ENCODE data around the gene LRATD1.
"Not testable (repeated sequence)": the region's sequence is repeated elsewhere in the genome, so short reads cannot be mapped to it uniquely, and the experiment has no call there.

LRATD1 gene, protein sequence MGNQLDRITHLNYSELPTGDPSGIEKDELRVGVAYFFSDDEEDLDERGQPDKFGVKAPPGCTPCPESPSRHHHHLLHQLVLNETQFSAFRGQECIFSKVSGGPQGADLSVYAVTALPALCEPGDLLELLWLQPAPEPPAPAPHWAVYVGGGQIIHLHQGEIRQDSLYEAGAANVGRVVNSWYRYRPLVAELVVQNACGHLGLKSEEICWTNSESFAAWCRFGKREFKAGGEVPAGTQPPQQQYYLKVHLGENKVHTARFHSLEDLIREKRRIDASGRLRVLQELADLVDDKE
- total RNA-seq: 0 to 2.5 (median 0) reads per million in 17 experiments

DNA sequence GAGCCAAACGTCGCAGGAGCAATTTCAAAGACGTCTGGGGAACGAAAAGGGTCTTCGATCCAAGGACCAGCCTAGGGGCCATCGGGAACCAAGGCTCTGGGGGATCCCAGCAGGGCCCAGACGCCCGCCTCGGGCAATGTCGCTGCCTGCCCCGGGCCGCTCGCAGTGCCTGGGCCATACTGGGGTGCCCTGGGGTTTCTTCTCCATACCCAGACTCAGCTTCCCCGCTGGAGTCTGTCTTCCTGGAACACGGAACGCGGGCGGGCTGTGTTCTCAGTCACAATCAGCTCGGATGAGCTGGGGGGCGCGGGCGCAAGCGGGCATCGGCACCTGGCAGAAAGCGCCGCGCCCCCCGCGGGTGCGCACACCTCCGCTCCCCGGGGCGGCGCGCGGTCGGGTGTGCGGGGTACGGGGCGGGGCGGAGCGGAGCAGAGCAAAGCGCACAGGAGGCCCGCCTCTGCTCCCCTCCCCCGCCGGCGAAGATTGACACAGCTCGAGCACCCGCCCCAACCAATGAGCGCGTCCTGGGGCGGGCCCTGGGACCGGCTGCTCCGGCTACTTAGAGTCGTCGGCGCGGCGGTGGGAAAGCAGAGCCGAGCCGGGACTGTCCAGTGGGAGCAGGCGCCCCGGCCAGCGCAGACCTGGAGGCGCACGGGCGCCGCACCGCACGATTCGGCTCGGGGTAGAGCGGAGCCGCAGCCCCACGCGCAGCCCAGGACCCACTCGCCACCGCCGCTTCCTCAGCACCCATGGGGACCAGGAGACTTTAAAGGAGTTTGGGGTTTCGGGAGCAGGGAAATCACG lies at the start of gene LRATD1:
TSS of gene LRATD1 (plus strand) at position 585 of the 804 bp plus-strand sequence. CDS start 1,263 bp downstream, outside the sequence.
- no peak for DNase-seq

DNA sequence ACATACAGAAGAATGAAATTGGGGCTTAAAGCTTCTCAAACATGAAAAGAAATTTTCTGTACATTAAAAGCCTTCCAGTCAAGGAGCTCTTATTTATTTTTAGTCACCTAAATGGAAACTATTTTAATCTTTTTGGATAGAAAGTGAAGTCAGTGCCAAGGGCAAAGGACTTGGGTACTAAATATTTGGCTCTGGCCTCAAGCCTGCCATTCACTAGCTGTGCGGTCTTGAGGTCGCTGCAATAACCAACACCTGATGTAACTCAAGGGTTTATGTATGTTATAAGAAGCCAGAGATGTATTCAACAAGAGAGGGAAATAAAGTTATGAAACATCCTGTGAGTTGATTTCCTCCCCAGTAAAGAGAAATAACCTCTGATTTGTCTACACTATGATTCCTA lies 49.5 kb upstream of the LRATD1 start:
- no peak for DNase-seq

GRCh38 chr2:14583802-14584201 lies 48.7 kb upstream of the LRATD1 start:
- DNase-seq: no peak

DNA sequence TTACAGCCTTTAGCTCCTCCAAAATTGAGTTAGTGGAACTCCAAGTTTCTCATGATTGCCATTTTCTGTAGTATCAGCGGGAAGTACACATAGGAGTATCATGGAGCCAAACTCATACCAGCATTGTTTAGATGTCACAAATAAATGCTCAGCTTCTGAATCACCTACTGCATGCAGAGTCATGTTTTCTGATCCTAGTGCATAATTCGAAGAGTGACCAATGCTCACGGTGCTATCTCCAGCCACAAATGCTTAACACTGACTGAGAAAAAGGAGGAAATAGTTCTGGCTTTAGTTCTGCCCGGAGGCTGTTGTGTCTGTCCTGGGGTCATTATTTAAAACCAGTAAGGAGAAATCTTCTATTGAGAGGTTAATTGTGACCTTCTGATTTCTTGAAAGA lies 45.4 kb upstream of the LRATD1 start:
- DNase-seq: no peak

DNA sequence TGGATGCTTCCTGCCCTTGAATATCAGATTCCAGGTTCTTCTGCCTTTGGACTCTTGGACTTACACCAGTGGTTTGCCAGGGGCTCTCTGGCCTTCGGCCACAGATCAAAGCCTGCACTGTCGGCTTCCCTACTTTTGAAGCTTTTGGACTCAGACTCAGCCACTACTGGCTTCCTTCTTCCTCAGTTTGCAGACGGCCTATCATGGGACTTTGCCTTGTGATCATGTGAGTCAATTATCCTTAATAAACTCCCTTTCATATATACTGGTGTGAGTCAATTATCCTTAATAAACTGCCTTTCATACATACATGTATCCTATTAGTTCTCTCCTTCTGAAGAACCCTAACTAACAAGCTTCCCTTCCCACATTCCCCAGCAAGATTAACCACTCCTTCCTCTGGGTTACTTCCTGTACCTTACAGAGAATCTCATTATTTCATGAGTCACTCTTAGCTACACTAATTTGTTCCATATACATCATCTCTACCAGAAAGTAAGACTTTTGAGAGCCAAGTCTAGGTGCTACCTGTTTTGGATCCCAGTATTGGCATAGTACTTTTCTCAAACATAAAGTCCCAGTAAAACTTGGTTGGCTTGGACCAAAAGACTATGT lies 31.3 kb upstream of the LRATD1 start:
- DNase-seq: no peak

DNA sequence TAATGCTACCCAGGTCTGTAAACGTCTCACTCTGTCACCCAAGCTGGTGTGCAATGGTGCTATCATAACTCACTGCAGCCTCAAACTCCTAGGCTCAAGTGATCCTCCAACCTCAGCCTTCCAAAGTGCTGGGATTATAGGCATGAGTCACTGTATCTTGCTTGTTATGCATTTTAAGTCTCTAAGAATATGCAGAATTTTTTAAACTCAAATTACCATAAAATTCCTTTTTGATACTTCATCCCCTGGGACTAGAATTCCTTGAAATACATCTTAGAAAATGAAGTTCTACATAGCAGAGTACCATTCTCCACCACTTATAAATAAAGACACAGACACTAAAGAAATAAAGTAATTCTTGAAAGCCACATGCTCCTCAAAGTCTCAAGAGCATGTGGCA lies 30.2 kb upstream of the LRATD1 start:
- no peak for DNase-seq

DNA sequence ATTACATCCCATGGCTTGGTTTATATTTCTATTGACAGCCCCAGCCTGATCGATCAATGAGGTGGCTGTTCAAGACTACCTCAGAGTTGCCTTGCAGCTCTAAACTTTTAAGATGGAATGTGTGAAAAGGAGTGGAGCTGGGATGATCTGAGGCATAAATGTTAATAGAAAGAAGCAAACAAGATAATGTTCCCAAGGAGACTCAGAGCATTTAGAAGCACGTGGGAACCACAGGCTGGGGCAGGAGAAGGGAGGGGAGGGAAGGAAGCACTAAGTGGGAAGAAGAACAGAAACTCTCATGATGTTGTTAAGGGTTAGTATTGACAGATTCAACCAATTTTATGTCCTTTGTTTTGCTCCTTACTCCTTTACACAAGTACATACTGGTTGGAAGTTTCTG lies 28.8 kb upstream of the LRATD1 start:
- DNase-seq: no peak

- DNase-seq: no peak
Measured at GRCh38 chr2:14608245-14608644, 24.3 kb upstream of the LRATD1 start.

DNA sequence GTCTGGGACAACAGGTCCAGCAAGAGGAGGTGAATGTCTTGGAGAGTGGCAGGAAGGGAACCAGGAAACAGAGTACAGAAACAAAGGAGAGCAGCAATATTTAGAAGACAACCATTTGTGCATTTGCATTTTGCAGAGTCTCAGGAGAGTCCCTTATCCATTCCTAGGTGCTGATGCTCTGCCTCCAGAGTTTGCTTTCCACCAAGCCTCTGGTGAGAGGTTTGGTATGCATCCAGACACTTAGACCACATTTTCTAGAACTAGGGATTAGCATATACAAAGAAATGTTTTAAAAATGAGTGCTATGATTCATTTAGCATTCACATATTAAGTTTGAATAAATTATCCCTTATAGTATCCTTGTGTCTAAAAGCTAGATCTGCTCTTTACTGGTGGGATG lies 18.5 kb upstream of the LRATD1 start:
- no peak for DNase-seq

GRCh38 chr2:14615121-14615520 lies 17.4 kb upstream of the LRATD1 start:
- no peak for DNase-seq

- DNase-seq: no peak
Measured at GRCh38 chr2:14615760-14616159, 16.8 kb upstream of the LRATD1 start.

- DNase-seq: no peak
Measured at GRCh38 chr2:14616342-14616741, 16.2 kb upstream of the LRATD1 start.

GRCh38 chr2:14616950-14617349 lies 15.6 kb upstream of the LRATD1 start:
- no peak for DNase-seq

DNA sequence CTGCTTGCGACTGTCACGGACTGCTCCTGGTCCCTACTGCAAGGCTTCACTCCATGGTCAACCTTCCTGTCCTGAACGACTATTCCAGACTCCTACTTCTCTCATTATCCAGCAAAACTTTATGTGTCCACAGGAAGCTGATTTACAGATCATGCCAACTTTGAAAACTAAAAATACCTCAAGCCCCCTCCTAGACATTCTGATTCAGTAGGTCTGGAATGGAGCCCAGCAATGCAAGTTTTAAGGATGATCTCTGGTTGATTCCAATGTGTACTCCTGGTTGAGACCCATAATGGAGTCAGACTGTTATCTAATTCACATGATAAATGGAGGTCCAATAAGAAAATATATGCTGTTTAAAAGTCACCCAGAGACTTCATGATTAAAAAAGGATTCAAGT lies 13.1 kb upstream of the LRATD1 start:
- DNase-seq: no peak

- DNase-seq: no peak
Measured at GRCh38 chr2:14621114-14621513, 11.4 kb upstream of the LRATD1 start.

DNA sequence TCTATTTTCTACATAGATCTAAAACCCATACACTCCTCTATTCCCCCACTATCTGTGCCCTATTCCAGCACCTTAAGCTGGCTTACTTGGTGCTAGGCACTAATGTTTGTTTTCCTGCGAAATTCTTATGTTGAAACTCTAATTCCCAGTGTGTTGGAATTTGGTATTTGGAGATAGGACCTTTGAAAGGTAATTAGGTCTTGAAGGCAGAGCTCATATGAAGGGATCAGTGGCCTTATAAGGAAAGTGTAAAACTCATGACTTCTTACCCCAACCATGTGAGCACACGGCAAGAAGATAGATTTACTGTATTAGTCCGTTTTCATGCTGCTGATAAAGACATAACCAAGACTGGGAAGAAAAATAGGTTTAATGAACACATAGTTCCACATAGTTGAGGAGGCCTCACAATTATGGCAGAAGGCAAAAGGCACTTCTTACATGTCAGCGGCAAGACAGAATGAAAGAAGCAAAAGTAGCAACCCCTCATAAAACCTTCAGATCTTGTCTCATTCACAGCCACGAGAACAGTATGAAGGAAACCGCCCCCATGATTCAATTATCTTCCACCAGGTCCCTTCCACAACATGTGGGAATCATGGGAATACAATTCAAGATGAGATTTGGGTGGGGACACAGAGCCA lies 10.5 kb upstream of the LRATD1 start:
- DNase-seq: no peak

DNA sequence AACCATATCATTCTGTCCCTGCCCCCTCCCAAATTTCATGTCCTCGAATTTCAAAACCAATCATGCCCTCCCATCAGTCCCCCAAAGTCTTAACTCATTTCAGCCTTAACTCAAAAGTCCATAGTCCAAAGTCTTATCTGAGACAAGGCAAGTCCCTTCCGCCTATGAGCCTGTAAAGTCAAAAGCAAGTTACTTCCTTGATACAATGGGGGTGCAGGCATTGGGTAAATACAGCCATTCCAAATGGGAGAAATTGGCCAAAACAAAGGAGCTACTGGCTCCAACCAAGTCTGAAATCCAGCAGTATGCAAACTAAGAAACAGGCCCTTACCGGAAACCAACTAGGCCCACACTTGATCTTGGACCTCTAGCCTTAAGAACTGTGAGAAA lies 10.0 kb upstream of the LRATD1 start:
- not testable (repeated sequence) for DNase-seq

DNA sequence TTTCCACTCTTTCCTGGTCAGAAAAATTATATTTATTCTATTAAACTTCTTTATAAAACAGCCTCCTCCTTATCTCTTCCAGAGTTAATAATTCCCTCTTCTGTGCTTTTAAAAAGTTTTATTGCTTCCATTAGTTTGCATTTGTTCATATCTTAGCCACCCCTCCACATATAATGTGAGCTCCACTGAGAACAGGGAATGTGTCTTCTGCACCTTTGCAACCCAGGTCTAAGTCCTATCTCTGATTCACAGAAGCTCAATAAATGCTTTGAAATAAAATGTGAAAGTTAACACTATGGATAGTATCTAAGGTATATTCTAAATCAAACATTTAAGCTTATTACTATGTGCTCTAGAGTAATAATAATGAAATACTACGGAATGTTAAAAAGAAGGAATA lies 9.3 kb upstream of the LRATD1 start:
- DNase-seq: no peak

DNA sequence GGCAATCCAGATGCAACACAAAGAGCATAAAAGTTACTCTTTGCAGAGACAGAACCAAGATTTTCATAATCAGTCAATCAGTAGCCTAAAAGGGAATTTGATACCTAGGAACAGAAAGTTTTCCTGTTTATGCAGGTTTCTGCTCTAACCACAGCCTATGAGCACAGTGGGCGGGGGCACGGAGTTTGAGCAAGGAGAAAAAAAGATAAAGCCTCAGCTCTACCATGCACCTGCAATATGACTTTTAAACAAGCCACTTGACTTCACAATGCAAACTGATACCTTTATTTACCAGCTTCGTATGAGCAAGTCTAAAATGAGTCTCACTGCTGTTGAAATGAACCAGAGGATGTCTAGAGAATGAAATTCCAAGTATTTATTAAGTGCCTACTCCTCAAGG lies 5.6 kb upstream of the LRATD1 start:
- DNase-seq: no peak

DNA sequence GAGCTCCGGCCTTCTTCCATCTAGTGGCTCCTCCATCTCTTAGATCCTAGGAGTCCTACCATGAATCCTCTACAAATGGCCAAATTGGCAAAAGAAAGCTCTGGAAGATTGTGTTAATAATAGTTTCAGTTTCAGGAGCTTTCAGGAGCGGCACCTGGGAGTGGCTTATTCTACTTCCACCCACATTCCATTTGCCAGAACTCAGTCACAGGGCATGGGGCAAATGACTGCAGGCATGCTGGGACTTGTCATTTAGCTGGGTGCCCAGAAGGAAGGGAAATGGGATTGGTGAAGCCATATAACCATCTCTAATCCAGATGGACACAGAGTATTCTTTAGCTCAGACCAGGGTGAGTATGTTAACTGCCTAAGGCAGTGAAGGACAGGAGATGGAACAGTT lies 3.6 kb upstream of the LRATD1 start:
- no peak for DNase-seq

GRCh38 chr2:14631406-14632040 lies 994 bp upstream of the LRATD1 start:
- DNase-seq: no peak

- no peak for DNase-seq
Measured at GRCh38 chr2:14633061-14633460, 544 bp downstream of the LRATD1 start.

All from suppressor macrophage (primary cell).